Limb (tissue), 2 donors: ENCODE measurements around the gene NEU4.
"Not testable (repeated sequence)": the region's sequence is repeated elsewhere in the genome, so short reads cannot be mapped to it uniquely, and the experiment has no call there.

Experiments used
- DNase-seq, 2 donors: peaks; one replicate each; pipeline ENCODE4 v3.0.0-alpha.2; 2016; ENCODE audit errors: extremely low spot score in 2 of 2

The NEU4 gene

DNA sequence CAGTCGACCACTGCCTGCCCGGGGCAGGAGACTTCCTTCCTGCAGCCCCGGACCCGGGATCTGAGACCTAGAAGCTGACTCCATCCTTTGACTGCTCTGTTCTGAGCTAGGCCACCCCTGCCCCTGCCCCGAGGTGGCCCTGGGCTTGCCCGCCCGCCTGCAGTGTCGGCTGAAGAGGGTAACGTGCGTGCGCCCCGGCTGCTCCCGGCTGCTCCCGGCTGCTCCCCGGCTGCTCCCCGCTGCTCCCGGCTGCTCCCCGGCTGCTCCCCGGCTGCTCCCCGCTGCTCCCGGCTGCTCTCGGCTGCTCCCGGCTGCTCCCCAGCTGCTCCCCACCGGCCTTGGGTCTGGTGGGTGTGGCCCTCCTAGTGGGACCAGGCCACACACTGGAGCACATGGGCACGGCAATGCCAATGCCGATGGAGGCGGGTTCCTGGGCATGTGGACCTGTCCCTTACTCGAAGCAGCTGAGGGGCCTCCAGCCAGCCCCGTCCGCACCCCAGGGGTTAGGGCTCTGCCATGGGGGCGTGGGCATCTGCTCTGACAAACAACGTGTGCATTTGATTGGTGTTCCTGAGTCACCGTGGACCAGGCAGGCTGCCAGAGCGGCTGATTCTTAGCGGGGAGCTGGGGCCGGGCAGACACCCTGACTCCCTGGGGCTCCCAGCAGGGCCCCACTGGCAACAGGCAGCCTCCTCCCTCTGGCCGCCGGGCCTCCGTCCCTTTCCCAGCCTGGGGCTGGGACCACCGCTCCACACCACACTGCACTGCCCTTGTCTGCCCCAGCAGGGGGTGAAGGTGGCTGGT, 34.4 kb upstream of the NEU4 start:
- peak in 1 of 2 donors; percentile 36 for DNase-seq

DNA sequence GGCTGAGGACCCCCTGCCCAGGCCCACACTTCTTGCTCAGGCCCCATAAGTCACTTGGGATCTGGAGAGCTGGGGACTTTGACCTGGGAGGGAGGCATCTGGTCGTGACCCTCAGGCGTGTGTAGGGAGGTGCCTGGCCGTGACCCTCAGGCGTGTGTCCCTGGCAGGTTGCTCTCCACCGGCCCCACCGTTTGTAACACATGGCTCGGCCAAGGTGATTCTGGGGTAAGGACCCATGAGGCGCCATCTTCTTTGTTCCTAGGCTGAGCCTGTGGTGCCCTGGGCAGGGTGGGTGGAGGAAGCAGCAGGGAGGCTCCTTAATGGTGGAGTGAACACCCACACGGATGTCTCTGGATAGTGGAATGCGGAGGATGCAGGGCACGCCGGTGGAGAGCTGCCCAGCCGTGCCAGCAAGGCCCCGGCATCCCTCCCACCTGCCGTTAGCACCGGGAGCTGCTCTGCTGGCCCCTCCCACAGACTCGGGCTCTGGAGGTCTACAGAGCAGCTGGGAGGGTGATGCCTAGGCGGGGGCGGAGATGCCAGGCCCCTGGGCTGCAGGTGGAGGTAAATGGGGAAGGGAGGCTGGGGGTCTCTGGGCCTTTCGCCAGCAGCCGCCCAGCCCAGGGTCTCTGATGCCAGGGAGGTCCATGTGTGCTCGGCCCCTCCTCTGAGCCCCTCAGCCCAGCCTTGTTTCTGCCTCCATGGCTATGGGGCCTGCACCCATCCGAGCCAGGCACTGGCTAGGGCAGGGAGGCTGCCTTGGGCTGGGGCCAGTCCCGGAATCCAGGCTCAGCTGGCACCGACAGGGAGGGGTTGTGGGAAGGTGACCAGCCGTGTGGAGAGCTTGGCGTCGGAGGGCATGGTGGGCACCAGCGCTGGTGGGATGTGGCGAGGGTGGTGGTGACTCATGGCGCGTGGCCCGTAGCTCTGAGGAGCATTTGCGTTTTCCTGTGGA, 33.5 kb upstream of the NEU4 start:
- DNase-seq, result peak in 1 of 2 donors; percentile 28

DNA sequence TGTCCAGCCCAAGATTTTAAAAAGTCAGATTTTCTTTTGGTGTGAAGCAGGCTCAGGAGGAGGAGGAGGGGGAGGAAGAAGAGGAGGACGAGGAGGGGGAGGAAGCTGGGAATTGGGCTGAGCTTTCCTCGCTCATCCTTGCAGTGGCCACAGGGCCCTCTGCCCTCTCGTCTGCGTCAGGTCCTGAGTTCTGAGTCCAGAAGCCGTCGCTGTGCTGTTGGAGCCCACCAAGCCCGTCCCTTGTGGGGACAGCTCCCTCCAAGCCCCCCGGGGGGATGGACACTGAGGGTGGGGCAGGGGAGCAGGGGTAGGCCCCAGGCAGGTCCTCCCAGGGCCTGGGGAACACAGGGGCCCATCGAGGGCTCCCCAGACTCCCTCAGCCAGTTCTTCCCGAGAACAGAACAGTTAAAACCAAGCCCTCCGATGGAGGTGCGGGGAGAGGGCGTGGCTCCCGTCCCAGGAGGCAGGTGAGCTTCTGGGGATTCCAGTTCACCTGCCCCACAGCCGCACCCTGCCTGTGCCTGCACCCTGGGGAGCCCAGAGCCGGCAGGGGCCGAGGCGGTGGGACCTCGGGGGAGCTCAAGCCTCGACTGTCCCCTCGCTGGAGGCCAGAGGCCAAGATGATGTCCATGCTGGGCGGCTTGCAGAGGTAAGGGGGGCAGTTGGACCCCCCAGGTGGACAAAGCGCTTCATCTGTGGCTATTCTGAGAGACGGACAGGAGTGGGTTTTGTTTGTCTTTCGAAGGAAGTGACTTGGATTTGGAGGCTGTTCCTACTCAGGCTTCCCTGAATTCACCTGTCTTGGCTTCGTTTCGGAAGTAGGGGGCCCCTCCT, 32.4 kb upstream of the NEU4 start, which contains the start of gene GAL3ST2:
Gene GAL3ST2, plus strand, starts transcription at position 487 of the 834 bp plus-strand sequence. Its CDS starts 134 bp downstream, at position 621.
- DNase-seq, result peak in 1 of 2 donors; percentile 22

DNA sequence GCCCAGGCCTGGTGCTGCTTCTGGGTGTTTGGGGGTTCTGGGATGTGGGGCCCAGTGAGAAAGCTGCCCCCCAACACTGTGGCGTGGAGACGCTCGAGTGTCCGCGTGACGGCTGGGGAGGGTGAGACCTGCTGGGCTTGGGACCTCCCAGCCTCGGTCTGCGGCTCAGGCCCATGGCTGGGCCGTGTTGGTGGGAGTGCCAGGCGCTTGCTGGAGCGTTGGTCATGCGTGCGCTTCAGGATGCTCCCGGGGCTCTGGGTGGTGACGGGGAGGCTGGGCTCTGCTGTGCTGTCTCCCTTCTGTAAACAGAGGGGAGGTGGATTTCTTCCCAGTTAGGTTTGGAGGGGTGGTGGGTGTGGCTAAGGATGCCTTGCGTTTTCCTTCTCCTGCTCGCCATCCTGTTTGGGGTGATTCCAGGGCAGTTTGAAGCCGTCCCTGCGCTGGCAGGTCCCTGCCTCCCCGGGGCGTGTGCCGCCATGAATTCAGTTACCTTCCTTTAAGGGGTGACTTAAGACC, 31.8 kb upstream of the NEU4 start:
- peak in 1 of 2 donors; percentile 26 for DNase-seq

DNA sequence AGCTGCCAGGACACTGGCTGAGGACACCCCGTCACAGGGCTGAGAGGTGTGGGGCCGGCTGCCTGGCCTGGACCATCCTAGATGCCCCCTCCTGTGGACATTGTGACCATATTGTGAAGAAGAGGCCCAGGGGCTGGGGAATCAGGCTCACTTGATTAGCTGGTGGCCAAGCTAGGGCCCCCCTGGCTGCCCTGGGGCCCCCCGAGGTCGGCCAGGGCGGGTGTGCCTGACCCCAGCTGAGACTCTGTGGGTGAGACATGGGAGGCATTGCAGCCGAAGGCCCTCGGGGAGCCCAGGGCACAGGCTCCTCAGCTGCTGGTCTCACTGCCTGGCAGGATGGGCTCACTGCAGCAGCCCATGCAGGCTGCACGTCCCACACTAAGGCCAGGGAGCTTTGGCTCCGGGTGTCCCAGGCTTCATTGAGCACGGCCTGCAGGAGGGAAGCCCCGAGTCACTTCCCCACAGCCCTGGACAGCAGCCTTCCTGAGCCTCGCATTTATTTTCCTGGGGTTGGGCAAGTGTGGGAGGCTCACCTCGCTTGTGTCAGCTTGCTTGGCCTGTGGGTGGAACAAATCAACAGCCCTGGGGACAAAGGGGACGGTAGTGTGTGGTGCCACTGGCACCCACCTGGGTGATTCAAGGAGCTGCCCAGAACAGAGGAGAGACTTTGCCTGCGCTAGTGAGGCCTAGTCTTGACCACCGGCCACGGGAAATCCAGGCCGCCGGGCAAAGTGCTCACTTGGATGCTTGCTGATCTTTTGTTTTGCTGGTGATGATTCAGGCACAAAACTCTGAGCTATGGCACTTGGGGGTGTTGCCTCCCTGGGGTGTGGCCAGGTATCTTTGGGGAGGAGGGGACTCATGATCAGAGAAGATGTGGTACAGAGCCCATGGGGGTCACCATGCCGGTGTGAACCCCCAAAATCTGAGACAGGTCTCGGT, 31.0 kb upstream of the NEU4 start:
- no peak for DNase-seq

DNA sequence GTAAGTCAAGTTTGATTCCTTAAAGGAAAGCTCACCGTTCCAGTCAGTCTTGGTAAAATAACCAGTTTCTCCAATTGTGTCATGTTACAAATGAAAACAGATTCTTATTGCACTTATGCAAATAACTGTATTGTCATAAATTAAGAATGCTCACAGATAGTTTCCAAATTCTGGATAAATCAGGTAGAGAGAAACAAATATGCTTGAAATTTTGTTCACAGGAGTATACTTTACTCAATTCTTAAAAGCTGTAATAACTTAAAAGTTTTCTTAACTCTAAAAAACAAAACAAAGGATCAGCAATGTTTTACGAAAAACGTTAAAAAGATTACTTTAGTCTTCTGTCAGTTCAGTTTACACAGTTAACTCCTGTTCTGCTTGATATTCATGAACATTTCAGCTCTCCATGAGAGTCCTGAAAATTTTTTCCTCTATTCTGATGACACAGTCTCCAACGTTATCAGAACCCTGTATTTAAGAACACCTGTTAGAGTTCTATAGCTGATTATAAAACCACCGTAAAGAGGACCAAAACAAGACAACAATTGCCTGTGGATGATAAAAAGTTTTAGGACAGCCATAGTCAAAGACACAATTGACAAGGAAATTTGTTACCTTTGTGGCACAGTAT, 27.9 kb upstream of the NEU4 start:
- no peak for DNase-seq

DNA sequence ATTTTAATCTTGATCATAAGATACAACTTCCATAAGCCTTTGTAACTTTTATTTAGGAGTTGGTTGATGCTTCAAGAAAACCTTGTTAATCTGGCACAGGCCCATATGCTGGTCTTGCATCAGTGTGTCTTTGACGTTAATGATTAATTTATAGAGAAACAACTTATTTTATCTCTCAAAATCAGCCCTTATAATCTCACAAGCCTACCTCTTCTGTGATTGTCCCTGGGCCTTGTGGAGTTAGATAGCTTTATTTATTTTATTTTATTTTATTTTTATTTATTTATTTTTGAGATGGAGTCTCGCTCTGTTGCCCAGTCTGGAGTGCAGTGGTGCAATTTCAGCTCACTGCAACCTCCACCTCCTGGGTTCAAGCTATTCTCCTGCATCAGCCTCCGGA, 26.9 kb upstream of the NEU4 start:
- not testable (repeated sequence) for DNase-seq

DNA sequence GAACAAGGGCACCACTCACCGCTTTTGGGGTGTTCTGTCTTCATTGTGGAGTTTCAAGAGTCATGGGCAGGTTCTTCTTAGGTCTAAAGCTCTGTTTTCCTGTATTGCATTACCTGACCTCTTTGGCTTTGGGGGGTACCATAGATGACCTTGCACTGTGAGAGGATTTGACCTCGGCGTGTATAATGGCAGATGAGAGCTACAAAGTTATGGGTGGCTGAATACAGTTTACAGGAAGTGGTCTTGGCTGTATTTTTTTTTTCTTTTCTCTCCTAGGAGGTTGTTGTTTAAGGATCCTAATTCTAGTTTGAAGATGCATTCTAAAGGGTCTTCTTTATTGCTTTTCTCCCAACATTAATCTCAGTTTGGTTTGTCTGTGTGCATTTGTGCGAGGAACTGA, 20.9 kb upstream of the NEU4 start:
- no peak for DNase-seq

DNA sequence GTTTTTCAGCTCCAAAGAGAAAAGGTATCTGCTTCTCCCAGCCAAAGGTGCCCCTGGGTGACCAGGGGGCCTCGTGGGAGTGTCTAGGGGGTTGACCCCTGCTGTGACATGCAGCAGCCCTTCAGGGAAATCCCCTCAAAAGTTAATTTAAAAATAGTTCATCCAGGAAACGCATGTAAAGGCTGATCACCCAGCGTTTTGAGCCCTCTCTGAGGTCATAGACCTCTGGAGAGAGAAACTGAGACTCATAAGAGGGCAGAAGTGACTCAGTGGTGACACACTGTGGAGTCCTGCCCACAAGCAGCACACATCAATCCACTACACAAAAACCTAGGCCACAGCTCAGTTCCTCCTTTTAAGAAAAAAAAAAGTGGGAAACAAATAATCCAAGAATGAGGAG, 20.4 kb upstream of the NEU4 start:
- DNase-seq, result no peak

DNA sequence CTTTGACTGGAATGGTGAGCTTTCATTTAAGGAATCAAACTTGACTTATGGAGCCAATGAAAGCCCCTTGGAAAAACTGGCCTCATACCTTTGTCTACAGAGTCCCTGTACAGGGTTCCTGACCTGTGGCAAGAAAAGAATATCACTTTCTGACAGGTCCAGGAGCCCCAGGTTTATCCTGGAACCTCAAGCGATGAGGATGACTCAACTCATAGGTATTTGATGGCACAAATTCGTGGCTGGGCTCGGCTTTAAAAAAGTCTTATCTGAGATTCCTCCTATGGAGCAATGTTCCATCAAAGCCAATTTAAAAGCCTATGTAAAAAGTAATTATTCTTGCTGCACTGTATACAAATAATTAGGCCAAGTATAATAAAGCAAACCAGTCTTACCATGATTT, 17.6 kb upstream of the NEU4 start:
- not testable (repeated sequence) for DNase-seq

DNA sequence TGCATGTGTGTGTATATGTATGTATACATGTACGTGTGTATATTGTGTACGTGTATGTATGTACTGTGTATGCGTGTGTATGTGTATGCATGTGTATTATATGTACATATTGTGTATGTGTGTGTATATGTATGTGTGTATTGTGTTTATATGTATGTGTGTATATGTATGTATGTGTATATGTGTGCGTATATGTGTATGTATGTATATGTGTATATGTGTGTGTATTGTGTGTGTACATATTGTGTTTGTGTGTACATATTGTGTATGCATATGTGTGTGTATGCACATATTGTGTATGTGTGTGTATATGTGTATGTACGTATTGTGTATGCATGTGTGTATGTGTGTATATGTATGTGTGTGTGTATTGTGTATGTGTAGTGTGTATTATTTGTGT, 15.6 kb upstream of the NEU4 start:
- DNase-seq, result no peak

DNA sequence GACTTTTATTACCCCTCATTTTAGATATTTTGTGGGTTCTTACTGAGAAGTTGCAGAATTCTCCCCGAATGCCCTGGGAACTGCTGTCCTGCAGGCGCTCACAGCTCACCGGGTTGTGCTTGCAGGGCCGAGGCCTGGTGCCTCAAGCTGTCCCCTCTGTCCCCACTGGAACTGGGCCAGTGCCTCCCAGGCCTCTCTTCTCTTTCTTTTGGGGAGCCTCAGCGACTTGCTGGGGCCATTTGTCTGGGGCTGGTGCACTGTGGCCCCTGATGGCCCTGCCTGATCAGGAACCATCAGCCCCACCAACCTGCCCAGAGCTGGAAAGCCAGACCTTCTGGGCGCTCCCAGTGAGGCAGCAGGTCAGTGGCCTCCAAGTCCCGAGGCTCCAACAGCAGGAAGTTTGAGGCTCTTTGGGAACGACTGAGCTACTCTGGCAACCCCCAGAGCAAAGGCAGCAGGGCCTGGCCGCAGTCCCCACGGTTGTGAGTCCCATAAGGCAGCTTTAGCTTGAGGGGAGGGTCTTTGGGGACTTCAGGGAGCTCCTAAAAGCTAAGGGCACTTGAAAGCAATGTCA, 14.7 kb upstream of the NEU4 start:
- no peak for DNase-seq

DNA sequence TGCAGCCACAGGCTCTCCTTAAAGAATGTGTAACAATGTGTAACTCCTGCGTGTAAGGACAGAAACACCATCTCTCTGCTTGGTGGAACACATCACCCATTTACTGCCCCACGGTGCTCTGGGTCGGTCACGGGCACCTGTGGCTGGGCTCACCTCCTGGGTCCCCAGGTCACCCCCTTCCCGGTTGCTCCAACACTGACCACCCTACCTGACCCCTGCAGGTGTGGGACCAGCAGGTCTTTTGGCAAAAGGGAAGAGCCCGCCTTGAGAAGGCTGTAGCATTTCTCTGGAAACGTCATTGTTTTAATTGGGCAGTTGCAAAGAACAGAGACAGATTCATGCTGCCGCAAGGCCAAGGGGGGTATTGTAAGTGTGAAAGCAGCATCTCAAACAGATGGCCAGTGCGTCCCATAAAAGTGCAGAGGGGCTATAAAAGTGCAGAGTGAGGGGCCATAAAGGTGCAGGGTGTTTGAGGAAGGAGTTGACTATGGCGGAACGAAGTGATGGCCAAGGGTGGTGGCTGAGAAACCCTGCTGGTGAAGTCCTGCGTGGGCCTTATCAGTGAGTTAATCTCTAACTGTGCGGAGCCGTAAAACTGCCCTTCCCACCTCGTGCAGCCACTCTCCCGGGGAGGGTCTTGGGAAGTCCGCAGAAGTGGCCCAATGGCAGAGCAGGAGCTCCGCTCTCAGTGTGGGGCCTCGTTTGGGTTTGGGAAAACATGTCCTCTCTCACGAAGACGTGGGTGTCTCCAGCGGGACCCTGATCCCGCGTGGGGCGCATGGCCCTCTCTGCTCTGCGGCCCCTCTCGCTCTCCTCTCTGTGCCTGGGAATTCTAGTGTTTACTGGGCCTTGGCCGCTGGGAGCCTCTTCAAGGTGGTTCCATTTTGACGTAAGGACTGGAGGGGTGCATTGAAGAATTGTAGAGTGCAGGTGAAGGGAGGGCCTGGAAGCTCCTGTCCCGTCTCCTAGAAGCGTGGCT, 13.7 kb upstream of the NEU4 start:
- DNase-seq, result no peak

DNA sequence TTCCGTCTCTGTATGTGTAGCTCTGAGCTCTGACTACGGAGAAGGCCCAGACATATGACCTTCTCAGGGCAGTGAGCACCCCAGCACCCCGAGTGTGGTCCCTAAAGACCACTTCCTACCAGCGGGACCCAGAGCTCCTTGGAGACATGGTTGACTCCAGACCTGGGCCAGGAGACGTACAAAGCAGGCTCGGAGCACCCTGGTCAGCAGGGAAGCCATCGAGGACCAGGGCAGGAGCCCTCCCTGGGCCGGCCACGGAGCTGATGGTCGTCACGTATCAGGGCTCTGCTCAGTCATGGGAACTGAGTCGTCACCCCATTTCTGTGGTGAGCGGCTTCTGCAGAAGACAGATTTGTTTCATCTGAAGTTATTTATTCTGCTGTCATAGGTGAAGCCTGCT, 12.8 kb upstream of the NEU4 start:
- DNase-seq, result no peak

DNA sequence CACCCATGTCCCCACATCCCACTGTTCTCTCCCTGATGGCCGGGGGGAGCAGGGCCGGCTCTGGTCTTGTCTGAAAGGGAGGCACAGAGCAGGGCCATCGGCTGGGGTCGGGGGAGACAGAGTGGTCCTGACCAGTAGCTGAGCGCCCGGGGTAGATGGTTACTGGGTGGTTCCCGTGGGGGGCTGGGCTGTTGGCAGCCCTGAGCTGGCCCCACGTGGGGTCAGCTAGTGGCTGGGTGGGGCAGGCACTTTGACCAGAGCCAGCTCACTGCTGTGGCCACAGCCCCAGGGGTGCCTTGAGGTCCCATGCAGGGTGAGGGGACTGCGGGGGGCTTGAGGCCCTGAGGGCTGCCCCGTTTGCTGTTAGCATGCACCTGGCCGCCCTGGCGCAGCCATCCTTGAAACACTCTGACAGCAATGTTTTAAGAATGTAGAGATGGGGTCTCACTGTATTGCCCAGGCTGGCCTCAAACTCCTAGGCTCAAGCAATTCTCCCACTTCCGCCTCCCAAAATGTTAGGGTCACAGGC, 12.3 kb upstream of the NEU4 start:
- no peak for DNase-seq

DNA sequence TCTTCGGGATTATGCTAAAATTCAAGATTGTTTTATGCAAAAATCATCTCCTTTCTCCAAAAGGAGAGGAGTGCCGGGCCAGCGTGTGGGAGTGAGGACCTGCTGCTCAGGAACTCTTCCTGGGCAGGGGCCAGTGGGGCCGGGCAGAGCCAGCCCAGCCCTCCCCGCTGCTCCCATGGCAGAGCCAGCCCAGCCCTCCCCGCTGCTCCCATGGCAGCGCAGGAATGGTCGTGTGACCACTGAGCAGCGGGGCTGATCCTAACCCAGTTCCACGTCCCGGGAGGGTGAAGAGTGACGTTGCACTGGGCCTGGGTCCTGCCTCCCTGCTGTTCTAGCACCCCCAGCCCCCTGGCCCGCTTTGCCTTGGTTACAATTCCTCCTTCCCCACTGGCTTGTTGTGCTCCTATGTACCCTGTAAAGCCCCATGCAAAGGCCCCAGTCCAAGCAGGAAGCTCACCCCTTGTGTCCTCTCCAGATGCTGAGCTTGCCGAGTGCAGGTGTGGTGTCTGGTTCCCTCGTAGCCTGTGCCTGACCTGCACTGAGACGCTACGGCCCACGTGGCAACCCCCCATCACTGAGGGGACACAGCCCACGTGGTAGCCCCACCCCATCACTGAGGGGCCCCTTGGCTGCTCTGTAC, 11.4 kb upstream of the NEU4 start:
- no peak for DNase-seq

DNA sequence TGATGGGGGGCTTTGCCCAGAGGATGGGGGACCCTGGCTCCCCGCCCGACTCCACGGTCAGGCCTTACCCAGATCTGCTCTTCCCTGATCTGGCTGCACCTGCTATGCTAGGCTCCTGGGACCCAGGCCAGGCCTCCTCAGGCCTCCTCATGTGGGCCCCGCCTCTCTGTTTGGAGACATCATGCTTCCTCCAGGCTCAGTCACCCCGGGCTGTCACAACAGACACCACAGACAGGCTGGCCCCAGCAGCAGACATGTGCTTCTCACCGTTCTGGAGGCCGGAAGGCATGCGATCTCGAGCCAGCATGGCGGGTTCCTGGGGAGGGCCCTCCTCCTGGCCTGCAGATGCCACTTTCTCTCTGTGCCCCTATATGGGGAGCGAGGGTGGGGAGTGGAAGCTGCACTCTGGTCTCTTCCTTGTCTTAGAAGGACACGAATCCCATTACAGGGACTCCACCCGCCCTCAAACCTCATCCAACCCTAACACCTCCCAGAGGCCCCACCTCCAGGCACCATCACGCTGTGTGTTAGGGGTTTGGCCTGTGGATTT, 10.8 kb upstream of the NEU4 start:
- no peak for DNase-seq
